NT2/D1 (cell line): ENCODE measurements around the gene METRN.

Source experiments
- DNase-seq: peaks from one replicate; pipeline ENCODE4 v3.0.0-alpha.2; 2011; ENCODE audit warnings: low read depth, low spot score
- H3K27me3 ChIP-seq: 2 replicates; pipeline ENCODE4 v1.6.0; 2011; ENCODE audit warnings: mild to moderate bottlenecking; ENCODE audit not compliant: insufficient read length, insufficient read depth
- H3K36me3 ChIP-seq: 2 replicates; pipeline ENCODE4 v1.6.1; 2011; ENCODE audit warnings: mild to moderate bottlenecking, low read length, mixed read lengths; ENCODE audit not compliant: insufficient read depth, insufficient read length
- H3K4me1 ChIP-seq: 2 replicates; pipeline ENCODE4 v1.5.1; 2011; ENCODE audit not compliant: insufficient read depth, insufficient read length
- H3K4me3 ChIP-seq: 2 replicates; pipeline ENCODE4 v1.5.1; 2011; ENCODE audit warnings: low read depth; ENCODE audit not compliant: insufficient read length
- H3K9ac ChIP-seq: 2 replicates; pipeline ENCODE4 v1.6.0; 2011; ENCODE audit warnings: low read depth; ENCODE audit not compliant: insufficient read length
- H3K9me3 ChIP-seq: 2 replicates; pipeline ENCODE4 v1.5.1; 2011; ENCODE audit warnings: mild to moderate bottlenecking, low read length; ENCODE audit not compliant: insufficient read depth
- SUZ12 ChIP-seq: IDR thresholded peaks from 2 replicates; pipeline ENCODE4 v1.6.1; 2011; ENCODE audit not compliant: insufficient read length, insufficient read depth; ENCODE audit errors: extremely low read depth
- YY1 ChIP-seq: IDR thresholded peaks from 2 replicates; pipeline ENCODE4 v1.6.1; 2011; ENCODE audit not compliant: insufficient read length, insufficient read depth
- ZNF274 ChIP-seq: IDR thresholded peaks from 2 replicates; pipeline ENCODE4 v1.6.1; 2011; ENCODE audit warnings: mild to moderate bottlenecking, low read depth, low read length

Gene METRN

GRCh38 chr16:694863-695354, 20.0 kb upstream of the METRN start:
- H3K27me3 ChIP-seq, result peaks cover 78% of the 10 kb centered on the region
- peak overlapping the region; percentile 70 for H3K9ac ChIP-seq
- H3K36me3 ChIP-seq, result no peaks in the 10 kb centered on the region
- no peak for DNase-seq
- H3K4me1 ChIP-seq, result peaks cover 7% of the 10 kb centered on the region
- no peak for TF ChIP-seq YY1
- no peak for TF ChIP-seq SUZ12
- no peak for TF ChIP-seq ZNF274
- H3K9me3 ChIP-seq, result no peaks in the 10 kb centered on the region
- peak overlapping the region; percentile 33 for H3K4me3 ChIP-seq

GRCh38 chr16:695355-696089, 19.4 kb upstream of the METRN start:
- DNase-seq, result no peak
- Histone ChIP-seq H3K36me3 (no peaks in the 10 kb centered on the region), H3K27me3 (peaks cover 84% of the 10 kb centered on the region), H3K4me1 (peaks cover 7% of the 10 kb centered on the region), H3K4me3 (peak overlapping the region; percentile 40), H3K9me3 (no peaks in the 10 kb centered on the region), H3K9ac (peak overlapping the region; percentile 79)
- TF ChIP-seq ZNF274 (no peak), YY1 (no peak)

- TF ChIP-seq ZNF274 (no peak), SUZ12 (no peak), YY1 (no peak)
- Histone ChIP-seq H3K9me3 (no peaks in the 10 kb centered on the region), H3K9ac (no peak overlapping the region), H3K4me3 (no peak overlapping the region), H3K27me3 (peaks cover 94% of the 10 kb centered on the region), H3K36me3 (no peaks in the 10 kb centered on the region), H3K4me1 (peaks cover 18% of the 10 kb centered on the region)
- DNase-seq, result no peak
Observed at GRCh38 chr16:698911-699671, 15.8 kb upstream of the METRN start.

DNA sequence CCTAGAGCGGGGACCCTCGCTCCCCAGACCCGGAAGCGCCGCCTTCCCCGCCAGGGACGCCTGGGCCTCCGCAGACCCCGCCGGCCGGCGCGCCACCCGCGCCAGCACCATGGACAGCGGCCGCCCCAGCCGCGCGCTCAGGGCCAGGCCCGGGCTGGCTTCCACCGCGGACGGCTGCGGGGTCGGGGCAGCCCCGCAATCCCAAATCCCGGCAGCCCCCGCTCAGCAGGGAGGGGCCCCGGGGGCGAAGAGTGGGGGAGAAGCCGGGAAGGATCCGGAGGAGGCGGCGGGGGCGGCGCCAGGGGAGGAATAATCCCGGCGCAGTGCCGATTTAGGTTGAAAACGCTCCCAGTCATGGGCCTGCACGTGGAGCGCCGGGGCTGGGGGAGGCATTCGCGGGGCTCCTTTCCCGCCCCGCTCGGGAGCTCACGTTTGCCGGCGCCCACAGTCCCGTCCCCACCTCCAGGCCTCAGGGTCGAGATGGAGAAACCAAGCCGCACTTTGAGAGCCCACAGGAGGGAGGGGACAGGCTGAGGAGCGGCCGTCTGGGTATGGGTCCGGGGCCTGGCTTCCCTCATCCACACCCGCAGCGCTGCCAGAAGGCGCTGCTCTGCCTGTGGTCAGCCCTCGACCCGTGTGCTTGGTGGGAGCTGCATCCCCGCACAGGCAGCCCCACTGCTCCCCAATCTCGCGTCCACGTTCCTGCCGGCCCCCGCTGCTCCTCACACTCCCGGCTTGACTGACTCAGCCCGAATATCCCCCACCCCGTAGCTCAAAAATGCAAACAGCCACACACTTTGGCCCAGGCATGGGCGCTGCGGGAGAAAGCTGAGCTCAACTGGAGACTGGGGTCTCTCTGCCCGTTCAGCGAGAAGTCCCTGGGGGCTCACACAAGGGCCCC, 14.0 kb upstream of the METRN start:
- Histone ChIP-seq H3K36me3 (no peaks in the 10 kb centered on the region), H3K9me3 (no peaks in the 10 kb centered on the region), H3K27me3 (peaks cover 93% of the 10 kb centered on the region), H3K4me1 (peaks cover 17% of the 10 kb centered on the region), H3K4me3 (peak overlapping the region; percentile 15), H3K9ac (peak overlapping the region; percentile 42)
- no peak for DNase-seq
- TF ChIP-seq YY1 (no peak), SUZ12 (peak; percentile 62), ZNF274 (no peak)

GRCh38 chr16:702341-702740, 12.6 kb upstream of the METRN start:
- Histone ChIP-seq H3K27me3 (peaks cover 94% of the 10 kb centered on the region), H3K9me3 (no peaks in the 10 kb centered on the region), H3K9ac (peak overlapping the region; percentile 21), H3K4me1 (peaks cover 22% of the 10 kb centered on the region), H3K4me3 (no peak overlapping the region), H3K36me3 (no peaks in the 10 kb centered on the region)
- no peak for DNase-seq
- TF ChIP-seq YY1 (no peak), ZNF274 (no peak)

DNA sequence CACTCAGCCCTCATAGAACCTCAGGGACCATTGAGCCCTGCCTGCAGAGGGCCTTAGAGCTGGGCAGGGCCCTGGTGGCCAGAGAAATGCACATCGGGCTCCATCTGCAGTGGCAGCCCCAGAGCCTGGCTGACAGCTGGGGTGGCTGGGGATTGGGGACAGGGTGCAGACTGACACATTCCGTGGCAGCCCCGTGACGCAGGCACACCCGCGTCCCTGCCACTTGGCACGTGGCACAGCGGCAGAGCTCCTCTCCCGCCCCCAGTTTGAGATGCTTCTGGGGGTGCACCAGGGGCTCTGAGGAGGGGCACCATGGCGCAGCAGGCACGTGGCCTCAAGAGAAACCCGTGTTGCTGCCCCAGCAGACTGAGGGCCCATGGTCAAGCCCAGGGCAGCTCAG, 11.5 kb upstream of the METRN start:
- no peak overlapping the region for H3K4me3 ChIP-seq
- no peak for DNase-seq
- peaks cover 22% of the 10 kb centered on the region for H3K4me1 ChIP-seq
- peaks cover 96% of the 10 kb centered on the region for H3K27me3 ChIP-seq
- H3K36me3 ChIP-seq, result no peaks in the 10 kb centered on the region
- no peak overlapping the region for H3K9ac ChIP-seq
- TF ChIP-seq SUZ12 (no peak), ZNF274 (no peak), YY1 (no peak)
- no peaks in the 10 kb centered on the region for H3K9me3 ChIP-seq

GRCh38 chr16:704047-704446, 10.9 kb upstream of the METRN start:
- Histone ChIP-seq H3K36me3 (no peaks in the 10 kb centered on the region), H3K9me3 (no peaks in the 10 kb centered on the region), H3K27me3 (peaks cover 97% of the 10 kb centered on the region), H3K4me3 (no peak overlapping the region), H3K9ac (no peak overlapping the region), H3K4me1 (peaks cover 22% of the 10 kb centered on the region)
- TF ChIP-seq ZNF274 (no peak), YY1 (no peak), SUZ12 (no peak)
- DNase-seq, result no peak
